ENCODE results near the gene ELK3. TPM values are rescaled to one million over a fixed set of nuclear protein-coding genes. Genes with fewer than 3 reads are reported as not detected.

The ELK3 gene
- total RNA-seq, 4 donors from 2014 or later: 19.8 to 55.4 (median 31.8) TPM

DNA sequence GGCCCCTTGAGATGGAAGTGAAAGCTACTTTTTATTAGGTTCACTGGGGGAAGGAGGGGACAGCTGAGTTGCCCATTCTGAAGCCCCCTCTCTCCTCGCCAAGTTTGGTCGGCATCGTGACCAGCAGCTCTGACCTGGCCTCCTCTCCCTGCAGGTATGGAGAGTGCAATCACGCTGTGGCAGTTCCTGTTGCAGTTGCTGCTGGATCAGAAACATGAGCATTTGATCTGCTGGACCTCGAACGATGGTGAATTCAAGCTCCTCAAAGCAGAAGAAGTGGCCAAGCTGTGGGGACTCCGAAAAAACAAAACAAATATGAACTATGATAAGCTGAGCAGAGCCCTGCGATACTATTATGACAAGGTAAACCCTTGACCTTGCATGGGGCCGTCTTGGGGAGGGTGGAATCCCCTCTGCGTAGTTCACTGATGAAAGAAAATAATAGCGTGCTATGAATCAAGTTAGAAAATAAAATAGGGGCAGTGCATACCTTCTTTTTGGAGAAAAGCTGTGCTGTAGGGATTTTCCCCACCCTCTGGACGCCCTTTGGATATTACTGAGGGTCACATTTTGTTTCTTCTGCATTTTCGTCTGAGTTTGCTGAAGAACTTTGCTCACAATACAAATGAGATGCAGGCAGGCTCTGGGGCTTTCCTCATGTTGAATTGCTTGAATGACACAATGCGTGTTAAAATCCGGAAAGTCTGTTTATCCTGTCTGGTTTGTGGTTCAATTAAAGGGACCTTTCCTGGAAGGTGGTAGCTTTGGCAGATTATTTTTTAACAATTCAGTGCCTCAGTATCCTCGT is 29.4 kb downstream of the ELK3 start:
- Histone ChIP-seq H3K4me1 (peaks cover 7 to 9% of the 10 kb centered on the region in 2 donors), H3K27ac (no peak overlapping the region)
- intact Hi-C loops (cut with DNase I): no loop called here

DNA sequence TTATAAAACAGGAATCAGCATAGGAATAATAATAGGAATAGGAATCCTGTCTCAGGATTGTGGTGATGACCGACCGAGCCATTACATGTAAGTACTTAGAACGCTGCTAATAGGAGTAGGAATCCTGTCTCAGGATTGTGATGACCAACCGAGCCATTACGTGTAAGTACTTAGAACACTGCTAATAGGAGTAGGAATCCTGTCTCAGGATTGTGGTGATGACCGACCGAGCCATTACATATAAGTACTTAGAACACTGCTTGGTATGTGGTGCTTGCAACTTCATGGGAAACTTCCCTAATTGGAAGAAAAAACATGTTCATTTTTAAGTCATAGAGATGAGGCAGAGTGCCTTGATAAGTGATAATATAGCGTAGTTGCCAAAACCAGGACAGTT is 30.0 kb downstream of the ELK3 start:
- WGBS, 2 donors: 87 to 88% methylated on average over 8 of the region's 8 CpGs
- no peak for TF ChIP-seq POLR2A (IDR thresholded peaks at IDR 0.05)
- TF ChIP-seq, protein P1, sequence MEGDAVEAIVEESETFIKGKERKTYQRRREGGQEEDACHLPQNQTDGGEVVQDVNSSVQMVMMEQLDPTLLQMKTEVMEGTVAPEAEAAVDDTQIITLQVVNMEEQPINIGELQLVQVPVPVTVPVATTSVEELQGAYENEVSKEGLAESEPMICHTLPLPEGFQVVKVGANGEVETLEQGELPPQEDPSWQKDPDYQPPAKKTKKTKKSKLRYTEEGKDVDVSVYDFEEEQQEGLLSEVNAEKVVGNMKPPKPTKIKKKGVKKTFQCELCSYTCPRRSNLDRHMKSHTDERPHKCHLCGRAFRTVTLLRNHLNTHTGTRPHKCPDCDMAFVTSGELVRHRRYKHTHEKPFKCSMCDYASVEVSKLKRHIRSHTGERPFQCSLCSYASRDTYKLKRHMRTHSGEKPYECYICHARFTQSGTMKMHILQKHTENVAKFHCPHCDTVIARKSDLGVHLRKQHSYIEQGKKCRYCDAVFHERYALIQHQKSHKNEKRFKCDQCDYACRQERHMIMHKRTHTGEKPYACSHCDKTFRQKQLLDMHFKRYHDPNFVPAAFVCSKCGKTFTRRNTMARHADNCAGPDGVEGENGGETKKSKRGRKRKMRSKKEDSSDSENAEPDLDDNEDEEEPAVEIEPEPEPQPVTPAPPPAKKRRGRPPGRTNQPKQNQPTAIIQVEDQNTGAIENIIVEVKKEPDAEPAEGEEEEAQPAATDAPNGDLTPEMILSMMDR (IDR thresholded peaks at IDR 0.05): no peak
- Histone ChIP-seq H3K4me1 (peaks cover 4 to 8% of the 10 kb centered on the region in 2 donors), H3K27ac (no peak overlapping the region), H3K27me3 (no peaks in the 10 kb centered on the region), H3K36me3 (peaks cover 0 to 9% of the 10 kb centered on the region in 2 donors), H3K4me3 (replicated peaks in 1 of 3) (no peak overlapping the region), H3K9me3 (no peaks in the 10 kb centered on the region)
- intact Hi-C loops (cut with DNase I): no loop called here
- no peak for DNase-seq

More for the DNA sequence above, 29.4 kb downstream of the ELK3 start:
- Histone ChIP-seq H3K36me3 (peaks cover 0 to 9% of the 10 kb centered on the region in 2 donors), H3K9me3 (no peaks in the 10 kb centered on the region), H3K27me3 (no peaks in the 10 kb centered on the region), H3K4me3 (replicated peaks in 1 of 3) (no peak overlapping the region)
- no peak for DNase-seq
- 78 to 80% methylated on average over 16 of the region's 16 CpGs for WGBS, 2 donors
- no peak for TF ChIP-seq POLR2A (IDR thresholded peaks at IDR 0.05)
- TF ChIP-seq, protein P1 (IDR thresholded peaks at IDR 0.05): no peak

DNA sequence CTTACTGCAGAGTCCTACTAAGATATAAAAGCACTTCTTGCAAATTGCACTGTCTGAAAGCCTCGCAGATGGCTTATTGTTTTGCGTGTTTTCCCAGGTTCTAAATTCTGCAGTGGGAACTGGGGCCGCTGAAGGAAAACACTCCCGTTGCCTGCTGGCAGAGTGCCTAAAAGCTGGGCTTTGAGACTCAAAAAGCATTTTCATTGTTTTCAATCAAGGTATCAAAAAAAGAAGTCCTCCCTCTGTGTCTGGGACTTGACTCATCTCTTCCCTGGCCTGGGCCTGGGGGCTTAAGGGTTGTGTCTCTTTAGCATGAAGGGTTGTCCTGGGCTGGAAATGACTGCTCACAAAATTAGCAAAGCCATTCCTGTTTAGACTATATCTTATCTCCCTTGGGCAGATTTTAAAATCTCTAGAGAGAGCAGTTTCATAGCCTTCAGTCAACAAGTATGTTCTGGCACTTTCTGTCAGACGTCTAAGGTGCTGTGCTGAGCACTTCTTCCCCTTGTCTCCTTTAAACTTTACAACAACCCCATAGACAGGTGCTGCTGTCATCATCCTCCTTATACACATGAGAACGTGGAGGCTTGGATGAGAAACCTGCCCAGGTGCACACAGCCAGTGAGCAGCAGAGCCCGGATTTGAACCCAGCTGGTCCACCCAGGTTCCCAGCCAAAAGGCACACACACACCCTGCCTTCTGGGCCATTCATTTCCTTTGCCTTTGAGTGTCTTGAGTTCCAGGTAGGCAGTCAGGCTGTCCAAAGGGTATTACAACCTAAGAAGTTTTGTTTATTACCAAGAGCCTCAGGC is 31.1 kb downstream of the ELK3 start:
- Histone ChIP-seq H3K4me3 (replicated peaks in 1 of 3) (no peak overlapping the region), H3K9me3 (no peaks in the 10 kb centered on the region), H3K36me3 (peaks cover 0 to 9% of the 10 kb centered on the region in 2 donors), H3K27ac (no peak overlapping the region), H3K4me1 (peaks cover 0 to 4% of the 10 kb centered on the region in 2 donors), H3K27me3 (no peaks in the 10 kb centered on the region)
- 59 to 67% methylated on average over 7 of the region's 7 CpGs for WGBS, 2 donors
- intact Hi-C loops (cut with DNase I): no loop called here
- TF ChIP-seq POLR2A (IDR thresholded peaks at IDR 0.05): no peak
- TF ChIP-seq, protein P1 (IDR thresholded peaks at IDR 0.05): no peak
- DNase-seq: no peak

DNA sequence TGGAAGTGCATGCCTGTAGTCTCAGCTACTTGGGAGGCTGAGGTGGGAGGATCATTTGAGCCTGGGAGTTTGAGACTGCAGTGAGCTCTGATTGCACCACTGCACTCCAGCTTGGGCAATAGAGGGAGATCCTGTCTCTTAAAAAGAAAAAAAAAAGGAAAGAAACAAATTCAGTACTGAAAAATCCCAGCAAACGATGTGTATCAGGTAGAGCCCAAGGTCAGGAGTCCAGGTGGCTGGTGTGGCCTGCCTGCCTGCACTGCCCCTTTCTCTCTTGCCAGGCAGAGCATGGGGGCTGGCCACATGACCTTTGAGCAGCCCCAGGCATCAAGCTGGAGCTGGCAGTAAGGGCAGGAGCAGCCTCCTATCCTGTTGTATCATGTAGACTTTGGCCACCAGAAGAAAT is 31.8 kb downstream of the ELK3 start:
- H3K4me1 ChIP-seq: peaks cover 0 to 4% of the 10 kb centered on the region in 2 donors
- no peaks in the 10 kb centered on the region for H3K27me3 ChIP-seq
- WGBS, 2 donors: 80 to 91% methylated on average over 1 of the region's 1 CpG
- no peak for DNase-seq
- intact Hi-C loops (cut with DNase I): no loop called here
- no peak for TF ChIP-seq POLR2A (IDR thresholded peaks at IDR 0.05)
- TF ChIP-seq, protein P1 (IDR thresholded peaks at IDR 0.05): no peak
- no peak overlapping the region for H3K27ac ChIP-seq
- H3K36me3 ChIP-seq: peaks cover 0 to 9% of the 10 kb centered on the region in 2 donors
- no peak overlapping the region for H3K4me3 ChIP-seq (replicated peaks in 1 of 3)
- H3K9me3 ChIP-seq: no peaks in the 10 kb centered on the region

Data from thyroid gland (tissue), 4 donors.